Urinary bladder (tissue), 4 donors: ENCODE data around the gene CIDEA. TPM values are rescaled to one million over a fixed set of nuclear protein-coding genes. Genes with fewer than 3 reads are reported as not detected.
"Not testable (repeated sequence)": the region's sequence is repeated elsewhere in the genome, so short reads cannot be mapped to it uniquely, and the experiment has no call there.

Source experiments
- DNase-seq: peaks from one replicate; pipeline ENCODE4 v3.0.0-alpha.2; 2015; ENCODE audit errors: extremely low spot score
- H3K27ac ChIP-seq: one replicate; pipeline ENCODE4 v1.5.1; 2013; ENCODE audit warnings: low read depth, mild to moderate bottlenecking, moderate library complexity
- H3K36me3 ChIP-seq: one replicate; pipeline ENCODE4 v1.6.1; 2013; ENCODE audit warnings: mild to moderate bottlenecking, moderate library complexity; ENCODE audit not compliant: insufficient read depth
- H3K4me1 ChIP-seq: one replicate; pipeline ENCODE4 v1.6.1; 2013; ENCODE audit warnings: mild to moderate bottlenecking, moderate library complexity; ENCODE audit not compliant: insufficient read depth
- H3K4me3 ChIP-seq: one replicate; pipeline ENCODE4 v1.5.1; 2013; ENCODE audit warnings: low read depth, low read length
- WGBS: extraction: QIAGEN DNeasy Blood & Tissue Kit; methylation state at CpG from one replicate; pipeline ENCODE4 v1.1.7; 2013; 5-methylcytosine and 5-hydroxymethylcytosine counted together
- polyA plus RNA-seq: library from polyadenylated mRNA; stranded (reverse); fragments of 200-250 nt; gene quantifications from one replicate; pipeline ENCODE4 v1.2.3, GENCODE V29; 2013
- total RNA-seq: library from RNA; depleted of rRNA; stranded (reverse); fragments of >200 nt; gene quantifications from one replicate; pipeline ENCODE4 v1.2.3, GENCODE V29; 2014
- donor health status: healthy with polysubstance abuse.
- donor health status: healthy.

The CIDEA gene
- total and polyA plus RNA-seq, 2 donors, result 0.48 to 2.2 TPM

DNA sequence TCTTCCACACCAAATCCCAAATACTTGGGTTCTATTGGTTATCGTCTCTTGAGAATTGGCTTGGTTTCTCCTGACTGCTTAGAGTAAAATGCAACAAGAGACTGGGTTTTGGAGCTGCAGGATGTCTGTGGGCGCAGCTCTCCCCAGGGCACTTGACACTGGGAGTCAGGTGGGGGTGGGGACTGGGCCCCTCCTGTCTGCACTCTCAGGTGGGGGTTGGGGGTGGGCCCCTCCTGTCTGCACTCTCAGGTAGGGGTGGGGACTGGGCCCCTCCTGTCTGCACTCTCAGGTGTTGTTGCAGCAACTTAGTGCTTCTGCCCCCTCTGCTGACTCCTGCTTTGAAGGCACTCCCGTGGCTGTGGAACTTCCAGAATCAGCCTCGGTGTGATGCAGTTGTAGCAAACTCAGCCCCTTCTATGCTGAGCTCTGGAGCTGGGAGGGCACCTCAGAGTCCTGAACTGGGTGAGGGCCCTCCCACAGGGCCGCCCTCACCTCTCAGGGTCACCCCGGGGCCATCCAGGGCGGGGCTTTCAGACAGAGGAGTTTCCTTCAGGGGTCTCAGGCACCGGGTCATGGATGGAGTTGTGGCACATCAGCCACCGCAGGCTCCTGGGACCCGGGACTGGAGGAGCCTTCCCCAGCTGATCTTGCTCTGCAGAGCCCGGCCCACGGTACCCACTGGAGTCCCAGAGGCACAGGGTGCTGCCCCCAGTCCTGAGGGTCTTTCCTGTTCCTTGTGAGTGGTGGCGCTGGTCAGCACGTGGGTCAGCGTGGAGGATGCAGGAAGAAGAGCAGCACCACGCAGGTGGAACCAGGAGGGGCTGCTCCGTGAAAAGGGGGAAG is 22.9 kb upstream of the CIDEA start:
- no peak for DNase-seq
- Histone ChIP-seq H3K36me3 (no peaks in the 10 kb centered on the region), H3K4me1 (no peaks in the 10 kb centered on the region), H3K27ac (no peak overlapping the region), H3K4me3 (no peak overlapping the region)
- 82% methylated on average over 17 of the region's 17 CpGs for WGBS

DNA sequence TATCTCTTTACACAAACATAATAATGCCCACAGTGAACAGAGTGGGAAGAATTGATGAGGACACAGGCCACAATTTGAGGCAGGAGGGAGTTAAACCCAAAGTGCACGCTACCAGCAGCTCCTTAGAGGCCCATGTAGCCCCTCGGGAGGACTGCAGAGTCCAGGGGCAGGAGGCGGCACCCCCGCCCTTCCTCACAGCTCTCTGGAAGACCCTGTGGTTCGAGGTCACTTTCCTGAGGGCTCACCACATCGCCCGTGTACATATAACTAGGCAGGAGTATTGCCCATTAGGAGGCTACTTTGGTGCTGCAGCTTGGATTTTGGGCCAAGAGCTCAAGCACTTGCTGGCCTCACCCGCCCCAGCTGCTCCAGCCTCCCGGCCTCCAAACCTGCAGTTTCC is 22.2 kb upstream of the CIDEA start:
- DNase-seq, result no peak
- H3K27ac ChIP-seq, result no peak overlapping the region
- WGBS, result 84% methylated on average over 9 of the region's 9 CpGs
- H3K4me3 ChIP-seq, result no peak overlapping the region
- H3K36me3 ChIP-seq, result no peaks in the 10 kb centered on the region
- no peaks in the 10 kb centered on the region for H3K4me1 ChIP-seq

DNA sequence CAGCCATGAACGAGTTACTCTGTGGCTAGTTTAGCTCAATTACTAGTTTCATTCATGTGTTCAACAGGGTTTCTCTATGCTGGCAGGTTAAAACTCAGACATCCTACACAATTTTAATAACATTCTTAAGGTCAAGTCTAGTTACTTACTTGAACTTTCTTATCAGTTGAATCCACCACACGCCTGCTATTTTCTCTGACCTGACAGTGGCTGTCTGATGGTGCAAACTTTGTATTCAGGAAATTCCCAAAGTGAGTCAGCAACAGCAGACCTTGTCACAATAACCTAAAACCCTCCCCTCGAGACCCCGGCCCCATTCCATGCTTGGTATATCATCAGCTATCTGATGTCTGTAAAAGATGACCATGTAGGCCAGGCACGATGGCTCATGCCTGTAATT is 20.8 kb upstream of the CIDEA start:
- DNase-seq, result no peak
- Histone ChIP-seq H3K4me3 (no peak overlapping the region), H3K4me1 (no peaks in the 10 kb centered on the region), H3K27ac (no peak overlapping the region), H3K36me3 (no peaks in the 10 kb centered on the region)
- WGBS, result 54% methylated on average over 5 of the region's 5 CpGs

DNA sequence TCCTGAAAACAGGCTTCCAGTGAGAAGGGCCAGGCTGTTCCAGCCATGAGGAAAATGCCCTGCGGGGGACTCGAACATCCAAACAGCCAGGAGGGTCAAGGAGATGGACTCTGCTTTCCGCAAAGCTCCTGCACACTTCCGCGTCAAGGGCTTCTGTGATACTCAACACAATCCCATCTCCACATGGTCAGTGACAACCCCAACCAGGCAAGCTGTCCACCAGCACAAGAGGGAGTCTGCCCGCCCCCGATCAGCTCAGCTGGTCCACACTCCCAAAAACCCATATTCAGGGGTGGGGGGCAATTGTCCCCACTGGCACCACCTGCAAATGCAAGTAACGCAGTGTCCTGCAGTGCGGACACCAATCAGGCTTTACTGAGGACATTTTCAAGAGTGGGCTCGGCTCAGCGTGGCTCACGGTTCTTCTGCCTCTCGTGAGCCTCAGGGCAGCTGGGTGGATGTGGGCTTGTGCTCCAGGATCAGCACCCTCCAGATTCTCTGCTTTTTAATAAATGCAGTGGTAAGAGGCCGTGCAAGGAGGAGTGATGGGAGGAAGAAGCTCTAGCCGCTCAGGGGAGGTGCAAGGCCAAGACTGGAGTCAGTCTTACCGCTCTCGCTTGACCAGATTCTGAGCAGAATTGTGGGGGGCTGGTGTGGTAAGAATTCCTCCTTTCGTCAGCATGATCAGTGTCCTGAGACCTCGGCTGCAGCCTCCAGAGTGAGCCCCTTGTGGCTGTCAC is 19.5 kb upstream of the CIDEA start:
- no peak for DNase-seq
- H3K4me1 ChIP-seq, result no peaks in the 10 kb centered on the region
- WGBS, result 95% methylated on average over 19 of the region's 19 CpGs

DNA sequence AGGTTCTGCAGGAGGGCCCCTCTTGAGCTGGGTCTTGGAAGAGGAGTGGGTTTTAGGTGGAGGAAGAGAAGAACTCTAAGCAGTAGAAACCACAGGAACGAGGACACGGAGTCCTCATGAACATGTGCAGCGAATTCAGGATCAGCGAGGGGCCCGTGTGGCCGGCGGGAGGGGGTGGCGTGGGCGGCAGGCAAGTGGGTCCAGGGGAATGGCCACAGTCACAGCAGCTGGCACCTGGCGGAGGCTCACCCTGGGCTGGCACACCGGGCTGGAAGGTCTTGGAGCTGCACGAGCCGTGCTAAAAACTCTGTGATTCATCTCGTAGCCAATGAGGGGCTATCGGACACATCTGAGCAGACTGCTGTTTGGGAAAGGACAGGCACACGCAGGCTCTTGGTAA is 18.0 kb upstream of the CIDEA start:
- Histone ChIP-seq H3K27ac (no peak overlapping the region), H3K4me3 (no peak overlapping the region), H3K4me1 (no peaks in the 10 kb centered on the region), H3K36me3 (no peaks in the 10 kb centered on the region)
- no peak for DNase-seq
- 96% methylated on average over 16 of the region's 16 CpGs for WGBS

More for the DNA sequence above, 19.5 kb upstream of the CIDEA start:
- Histone ChIP-seq H3K27ac (no peak overlapping the region), H3K4me3 (no peak overlapping the region), H3K36me3 (no peaks in the 10 kb centered on the region)

DNA sequence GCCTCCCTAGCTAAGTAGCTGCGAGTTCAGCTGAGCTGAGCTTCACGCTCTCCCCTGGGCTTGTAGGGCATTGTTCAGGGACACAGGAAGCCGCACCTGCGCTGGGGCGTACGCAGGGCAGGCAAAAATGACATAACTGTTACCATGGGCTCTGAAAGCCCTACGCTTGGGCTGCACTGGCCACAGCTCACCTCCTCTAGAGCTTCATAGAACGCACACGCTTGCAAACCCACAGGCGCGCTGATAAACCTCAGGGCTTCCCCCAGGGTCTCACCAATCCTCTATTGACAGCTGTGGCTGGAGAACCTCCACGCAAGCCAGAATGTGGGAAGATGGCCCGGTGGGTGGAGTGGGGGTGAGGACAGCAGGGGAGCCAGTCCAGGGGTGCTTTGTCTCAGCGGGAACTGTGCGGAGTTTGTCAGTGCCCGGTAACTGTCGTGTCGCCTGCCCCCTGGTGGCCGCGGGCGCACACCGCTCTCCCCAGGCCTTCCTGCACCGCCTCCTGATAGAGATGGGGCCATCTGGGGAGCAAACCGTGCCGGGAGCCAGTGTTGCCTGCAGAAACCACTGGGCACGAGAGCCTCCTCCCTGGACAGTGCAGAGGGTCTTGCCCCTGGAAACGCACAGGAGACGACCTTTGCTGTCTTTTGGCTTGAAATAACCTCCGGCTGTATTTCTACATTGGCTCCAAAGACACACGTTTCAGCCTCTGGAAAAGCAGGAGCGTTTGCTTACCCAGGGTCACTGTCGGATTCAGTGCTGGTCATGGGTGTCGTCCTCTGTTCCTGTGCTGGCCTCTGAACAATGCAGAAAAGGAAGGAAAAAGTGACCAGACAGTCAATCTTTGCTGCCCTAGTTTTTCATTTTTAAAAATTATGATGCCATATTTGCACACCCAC is 17.0 kb upstream of the CIDEA start:
- DNase-seq, result no peak
- WGBS, result 36% methylated on average over 33 of the region's 33 CpGs
- H3K4me3 ChIP-seq, result no peak overlapping the region
- H3K4me1 ChIP-seq, result no peaks in the 10 kb centered on the region
- no peak overlapping the region for H3K27ac ChIP-seq
- H3K36me3 ChIP-seq, result no peaks in the 10 kb centered on the region

DNA sequence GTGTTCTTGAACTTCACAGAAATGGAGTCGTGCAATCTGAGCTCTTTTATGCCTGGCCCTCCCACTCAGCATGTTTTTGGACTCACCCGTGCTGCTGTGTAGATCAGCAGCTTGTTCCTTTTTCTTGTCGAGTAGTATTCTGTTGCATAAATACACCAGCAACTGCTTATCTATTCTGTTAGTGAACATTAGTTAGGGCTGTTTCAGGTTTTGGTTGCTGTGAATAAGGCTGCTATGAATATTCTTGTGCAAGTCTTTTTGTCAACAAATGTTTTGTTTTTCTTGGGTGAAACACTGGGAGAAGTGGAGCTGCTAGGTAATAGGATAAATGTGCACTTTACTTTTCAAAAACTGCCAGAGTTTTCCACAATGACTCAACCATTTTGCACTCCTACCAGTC is 15.3 kb upstream of the CIDEA start:
- Histone ChIP-seq H3K4me3 (no peak overlapping the region), H3K4me1 (no peaks in the 10 kb centered on the region), H3K36me3 (no peaks in the 10 kb centered on the region), H3K27ac (no peak overlapping the region)
- 42% methylated on average over 3 of the region's 3 CpGs for WGBS
- DNase-seq, result no peak

DNA sequence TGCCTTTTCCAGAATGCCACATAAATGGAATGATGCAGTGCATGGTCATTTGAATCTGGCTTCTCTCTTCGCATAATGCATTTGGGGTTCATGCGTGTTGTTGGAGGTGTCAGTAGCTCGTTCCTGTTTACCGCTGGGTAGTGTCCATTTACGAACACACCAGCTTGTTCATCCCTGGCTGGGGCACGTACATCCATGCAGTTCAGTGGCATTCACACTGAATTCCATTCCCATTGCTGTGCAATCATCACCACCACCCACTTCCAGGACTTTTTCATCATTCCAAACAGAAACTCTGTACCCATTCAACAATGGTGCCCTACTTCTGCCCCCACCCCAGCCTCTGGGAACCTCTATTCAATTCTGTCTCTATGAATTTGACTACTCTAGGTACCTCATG is 14.7 kb upstream of the CIDEA start:
- no peak overlapping the region for H3K27ac ChIP-seq
- 85% methylated on average over 6 of the region's 6 CpGs for WGBS

DNA sequence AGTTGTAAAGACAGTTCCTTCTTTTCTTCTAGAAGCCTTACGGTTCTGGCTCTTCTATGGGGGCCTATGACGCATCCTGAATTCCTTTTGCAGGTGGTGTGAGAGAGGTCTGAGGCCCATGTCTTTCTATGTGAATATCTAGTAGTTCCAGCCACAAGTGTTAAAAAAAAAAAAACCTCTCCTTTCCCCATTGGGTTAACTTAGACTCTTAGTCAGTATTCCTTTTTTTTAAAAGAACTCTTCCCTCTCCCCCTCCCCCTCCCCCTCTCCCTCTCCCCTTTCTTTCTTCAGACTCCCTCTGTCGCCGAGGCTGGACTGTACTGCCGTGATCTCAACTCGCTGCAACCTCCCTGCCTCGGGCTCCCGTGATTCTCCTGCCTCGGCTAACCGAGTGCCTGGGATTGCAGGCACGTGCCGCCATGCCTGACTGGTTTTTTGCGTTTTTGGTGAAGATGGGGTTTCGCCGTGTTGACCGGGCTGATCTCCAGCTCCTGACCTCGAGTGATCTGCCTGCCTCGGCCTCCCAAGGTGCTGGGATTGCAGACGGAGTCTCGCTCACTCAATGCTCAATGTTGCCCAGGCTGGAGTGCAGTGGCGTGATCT is 11.4 kb upstream of the CIDEA start:
- 88% methylated on average over 21 of the region's 21 CpGs for WGBS
- Histone ChIP-seq H3K4me3 (no peak overlapping the region), H3K36me3 (no peaks in the 10 kb centered on the region), H3K4me1 (no peaks in the 10 kb centered on the region), H3K27ac (no peak overlapping the region)
- DNase-seq, result no peak

More for the DNA sequence above, 14.7 kb upstream of the CIDEA start:
- H3K4me3 ChIP-seq, result no peak overlapping the region
- H3K36me3 ChIP-seq, result no peaks in the 10 kb centered on the region
- DNase-seq, result no peak
- no peaks in the 10 kb centered on the region for H3K4me1 ChIP-seq

DNA sequence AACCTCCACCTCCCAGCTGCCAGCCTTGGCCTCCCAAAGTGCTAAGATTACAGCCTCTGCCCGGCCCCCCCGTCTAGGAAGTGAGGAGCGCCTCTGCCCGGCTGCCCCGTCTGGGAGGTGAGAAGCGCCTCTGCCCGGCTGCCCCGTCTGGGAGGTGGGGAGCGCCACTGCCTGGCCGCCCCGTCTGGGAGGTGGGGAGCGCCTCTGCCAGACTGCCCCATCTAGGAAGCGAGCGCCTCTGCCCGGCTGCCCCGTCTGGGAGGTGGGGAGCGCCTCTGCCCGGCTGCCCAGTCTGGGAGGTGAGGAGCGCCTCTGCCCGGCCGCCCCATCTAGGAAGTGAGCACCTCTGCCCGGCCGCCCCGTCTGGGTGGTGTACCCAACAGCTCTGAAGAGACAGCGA is 10.9 kb upstream of the CIDEA start:
- DNase-seq, H3K4me3 ChIP-seq, H3K27ac ChIP-seq, H3K36me3 ChIP-seq, H3K4me1 ChIP-seq: not testable (repeated sequence)
- WGBS, result 94% methylated on average over 25 of the region's 25 CpGs

DNA sequence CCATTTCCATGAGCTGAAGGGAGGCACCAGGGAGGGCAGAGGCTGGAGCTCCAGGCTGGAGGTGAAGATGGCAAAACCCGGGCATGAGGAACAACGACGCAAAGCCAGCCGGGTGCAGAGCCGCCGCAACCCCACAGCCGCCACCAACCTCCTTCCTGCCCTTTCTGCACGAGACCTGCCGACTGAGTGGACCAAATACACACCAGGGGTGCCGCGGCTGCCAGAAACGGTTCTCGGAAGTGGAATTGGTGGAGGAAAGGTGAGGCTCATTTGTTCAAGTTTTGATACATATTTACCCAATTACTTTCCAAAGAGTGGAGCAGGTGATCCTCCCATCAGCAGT is 8.4 kb upstream of the CIDEA start:
- no peak for DNase-seq
- WGBS, result 94% methylated on average over 13 of the region's 13 CpGs

DNA sequence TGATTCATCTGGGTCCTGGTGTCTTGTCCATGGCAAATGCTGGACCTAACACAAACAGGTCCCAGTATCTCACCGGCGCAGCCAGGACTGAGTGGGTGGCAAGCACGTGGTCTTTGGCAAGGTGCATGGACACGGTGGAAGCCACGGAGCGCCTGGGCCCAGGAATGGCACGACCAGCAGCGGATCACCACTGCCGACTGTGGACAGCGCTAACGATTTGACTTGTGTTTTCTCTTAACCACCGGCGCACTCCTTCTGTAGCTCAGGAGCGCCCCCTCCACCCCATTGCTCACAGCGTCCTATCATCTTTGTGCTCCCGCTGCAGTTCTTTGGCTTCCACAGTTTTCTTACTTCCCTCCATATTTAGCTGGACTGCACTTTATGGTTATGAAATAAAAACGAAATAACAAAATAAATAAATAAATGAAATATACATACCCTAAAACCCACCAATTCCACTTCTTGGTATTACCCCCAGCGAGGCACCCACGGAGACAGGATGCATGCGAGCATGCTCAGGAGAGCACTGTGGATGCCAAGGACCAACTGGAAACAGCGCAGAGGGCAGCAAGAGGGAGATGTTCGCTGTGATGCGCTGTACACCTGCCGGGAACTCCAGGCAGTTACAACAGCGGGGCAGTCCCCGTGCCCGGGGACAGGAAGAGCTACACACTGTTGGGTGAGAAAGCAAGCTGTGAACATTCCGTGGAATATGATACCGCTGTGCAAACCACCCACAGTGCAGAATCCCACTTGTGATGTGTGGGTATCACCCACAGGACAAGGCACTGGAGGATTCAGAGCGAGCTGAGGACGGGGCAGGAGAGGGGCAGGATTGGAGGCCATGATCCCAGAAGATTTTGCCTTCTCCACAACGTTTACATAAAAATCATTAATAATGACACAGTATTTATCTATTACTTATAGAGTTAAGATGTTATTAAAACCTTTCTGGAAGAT is 7.0 kb upstream of the CIDEA start:
- WGBS, result 47% methylated on average over 32 of the region's 32 CpGs
- no peak for DNase-seq
- Histone ChIP-seq H3K4me1 (no peaks in the 10 kb centered on the region), H3K36me3 (no peaks in the 10 kb centered on the region), H3K4me3 (no peak overlapping the region), H3K27ac (no peak overlapping the region)

More for the DNA sequence above, 8.4 kb upstream of the CIDEA start:
- H3K4me1 ChIP-seq, result no peaks in the 10 kb centered on the region
- H3K36me3 ChIP-seq, result no peaks in the 10 kb centered on the region
- H3K4me3 ChIP-seq, result no peak overlapping the region
- no peak overlapping the region for H3K27ac ChIP-seq
